CD4-positive, alpha-beta T cell (primary cell): Measurements from ENCODE around the gene BICC1. TPM values are rescaled to one million over a fixed set of nuclear protein-coding genes. Genes with fewer than 3 reads are reported as not detected.

Experiments used
- ATAC-seq: fragments of 200-7000 bp; cut with Tn5 transposase; one replicate; pipeline ENCODE4 v1.10.0; 2022; ENCODE audit warnings: mild to moderate bottlenecking; ENCODE audit not compliant: poor library complexity
- CTCF ChIA-PET: fragments of 350-600 bp; sonication (Branson Sonifier 250); formaldehyde crosslinking; loops from one replicate; lab custom pipeline; 2021; ENCODE audit warnings: antibody characterized with exemption, inconsistent platforms; lab: Charles Lee
- POLR2A ChIA-PET: fragments of 350-600 bp; sonication (Branson Sonifier 250); formaldehyde crosslinking; loops from one replicate; lab custom pipeline; 2021; ENCODE audit warnings: antibody characterized with exemption, inconsistent platforms; lab: Charles Lee
- DNase-seq, 14 experiments: peaks; one replicate each; pipeline ENCODE4 v3.0.0-alpha.2; 2013 to 2020; ENCODE audit warnings: mixed read lengths in 2 of 14
- H3K27ac ChIP-seq, 2 donors: one replicate each; pipeline versions ENCODE4 v1.5.1 to v1.7.0; 2013; ENCODE audit warnings: low read length in 2 of 2, low read depth in 1 of 2, mild to moderate bottlenecking in 1 of 2
- H3K27me3 ChIP-seq, 2 experiments: 1 replicate in 1 of 2; 2 replicates in 1 of 2; pipeline versions ENCODE4 v1.6.1 to v1.7.0; 2013; ENCODE audit warnings: low read length in 2 of 2, control low read depth in 1 of 2, mild to moderate bottlenecking in 1 of 2, moderate library complexity in 1 of 2; ENCODE audit not compliant: insufficient read depth in 2 of 2, control insufficient read depth in 1 of 2
- H3K36me3 ChIP-seq: one replicate; pipeline ENCODE4 v1.6.1; 2013; ENCODE audit warnings: low read length, control low read depth; ENCODE audit not compliant: insufficient read depth
- H3K4me1 ChIP-seq: one replicate; pipeline ENCODE4 v1.6.1; 2013; ENCODE audit warnings: low read length, control low read depth; ENCODE audit not compliant: insufficient read depth
- H3K4me3 ChIP-seq: one replicate; pipeline ENCODE4 v1.5.1; 2013; ENCODE audit warnings: mild to moderate bottlenecking, low read length, moderate library complexity
- H3K9me3 ChIP-seq, 2 experiments: 1 replicate in 1 of 2; 2 replicates in 1 of 2; pipeline versions ENCODE4 v1.6.1 to v1.7.0; 2013; ENCODE audit warnings: low read length in 2 of 2, mild to moderate bottlenecking in 2 of 2, control low read depth in 1 of 2, moderate library complexity in 1 of 2; ENCODE audit not compliant: control insufficient read depth in 1 of 2, insufficient read depth in 1 of 2
- H3K27ac Mint-ChIP-seq: one replicate; pipeline ENCODE4 v1.8.0; 2020; ENCODE audit warnings: mixed read lengths
- H3K27me3 Mint-ChIP-seq: one replicate; pipeline ENCODE4 v1.8.0; 2021; ENCODE audit warnings: mixed read lengths
- H3K36me3 Mint-ChIP-seq: one replicate; pipeline ENCODE4 v1.8.0; 2021; ENCODE audit warnings: low read depth, mixed read lengths
- H3K4me1 Mint-ChIP-seq: one replicate; pipeline ENCODE4 v1.8.0; 2021; ENCODE audit warnings: low read depth, mixed read lengths
- H3K4me3 Mint-ChIP-seq: one replicate; pipeline ENCODE4 v1.8.0; 2020; ENCODE audit warnings: mild to moderate bottlenecking, mixed read lengths
- H3K9me3 Mint-ChIP-seq: one replicate; pipeline ENCODE4 v1.8.0; 2020; ENCODE audit warnings: mixed read lengths
- CTCF ChIP-seq: fragments of 200-600 bp; IDR thresholded peaks from one replicate; pipeline ENCODE4 v1.8.0; 2022; ENCODE audit warnings: antibody characterized with exemption, mild to moderate bottlenecking
- intact Hi-C, 2 experiments: fragments of 100-400 bp; cut with DNase I in 1 of 2; cut with micrococcal nuclease in 1 of 2; formaldehyde crosslinking; loops; one replicate each; pipeline versions ENCODE4 v1.15.1 to v1.9.0; 2023 to 2025; cut with DNase I, micrococcal nuclease
- total RNA-seq, 174 experiments: library from RNA in 2 of 174; stranded (reverse) in 2 of 174; gene quantifications; one replicate each; pipeline ENCODE4 v1.2.3 and lab custom pipeline; 2021 to 2026

The BICC1 gene
- total RNA-seq, 2 experiments from 2014 or later, result not detected

GRCh38 chr10:58802047-58802446 lies 289.4 kb downstream of the BICC1 start:
- Mint-ChIP-seq H3K27me3 (no peaks in the 10 kb centered on the region), H3K4me3 (no peak overlapping the region), H3K36me3 (no peaks in the 10 kb centered on the region), H3K27ac (no peak overlapping the region), H3K4me1 (no peaks in the 10 kb centered on the region), H3K9me3 (no peaks in the 10 kb centered on the region)
- intact Hi-C loops, result no loop called here
- Histone ChIP-seq H3K9me3 (no peaks in the 10 kb centered on the region), H3K27ac (no peak overlapping the region), H3K36me3 (no peaks in the 10 kb centered on the region), H3K4me3 (no peak overlapping the region), H3K27me3 (no peaks in the 10 kb centered on the region), H3K4me1 (no peaks in the 10 kb centered on the region)
- ChIA-PET POLR2A (no interaction called here), CTCF (no interaction called here)
- no peak for TF ChIP-seq CTCF
- no peak for ATAC-seq
- no peak for DNase-seq

- TF ChIP-seq CTCF, result no peak
- DNase-seq (no peak), ATAC-seq (no peak)
- Mint-ChIP-seq H3K4me1 (no peaks in the 10 kb centered on the region), H3K36me3 (no peaks in the 10 kb centered on the region), H3K27me3 (no peaks in the 10 kb centered on the region), H3K9me3 (no peaks in the 10 kb centered on the region), H3K27ac (no peak overlapping the region), H3K4me3 (no peak overlapping the region)
- Histone ChIP-seq H3K36me3 (no peaks in the 10 kb centered on the region), H3K4me1 (no peaks in the 10 kb centered on the region), H3K4me3 (no peak overlapping the region), H3K27me3 (no peaks in the 10 kb centered on the region), H3K27ac (no peak overlapping the region), H3K9me3 (no peaks in the 10 kb centered on the region)
- ChIA-PET CTCF (no interaction called here), POLR2A (no interaction called here)
- intact Hi-C loops, result no loop called here
Observed at GRCh38 chr10:58806323-58806722, 293.7 kb downstream of the BICC1 start.

- Histone ChIP-seq H3K4me1 (no peaks in the 10 kb centered on the region), H3K36me3 (no peaks in the 10 kb centered on the region), H3K27me3 (no peaks in the 10 kb centered on the region), H3K9me3 (no peaks in the 10 kb centered on the region), H3K4me3 (no peak overlapping the region), H3K27ac (no peak overlapping the region)
- no peak for TF ChIP-seq CTCF
- Mint-ChIP-seq H3K27me3 (no peaks in the 10 kb centered on the region), H3K4me3 (no peak overlapping the region), H3K27ac (no peak overlapping the region), H3K9me3 (no peaks in the 10 kb centered on the region), H3K4me1 (no peaks in the 10 kb centered on the region), H3K36me3 (no peaks in the 10 kb centered on the region)
- ATAC-seq (no peak), DNase-seq (no peak)
- CTCF ChIA-PET, result no interaction called here
- POLR2A ChIA-PET, result no interaction called here
- intact Hi-C loops, result no loop called here
Observed at GRCh38 chr10:58806970-58807628, 294.4 kb downstream of the BICC1 start.
